Measurements from ENCODE around the gene PPP3R1. TPM values are rescaled to one million over a fixed set of nuclear protein-coding genes. Genes with fewer than 3 reads are reported as not detected.

The PPP3R1 gene
- total and polyA plus RNA-seq, 2 of the 4 experiments (the other 2 are of a cell fraction) = 9.1 to 17.3 TPM

GRCh38 chr2:68178432-68178831 is 73.9 kb downstream of the PPP3R1 start:
- Histone ChIP-seq H2AFZ (replicated peaks; ENCODE audit: low read length, poor library complexity) (no peak overlapping the region), H3K4me1 (ENCODE audit: control insufficient read depth, insufficient read depth, low read length) (peaks cover 6% of the 10 kb centered on the region), H3K18ac (ENCODE audit: low read depth, low read length) (peak overlapping the region; percentile 57; the same call in 1 of the 2 replicates), H3K4me3 (ENCODE audit: insufficient read depth, low read depth, low read length) (no peak overlapping the region), H3K27me3 (ENCODE audit: control insufficient read depth, insufficient read depth, low read length) (no peaks in the 10 kb centered on the region), H3K56ac (ENCODE audit: extremely low read depth, insufficient read depth, low read length) (no peak overlapping the region), H4K91ac (ENCODE audit: insufficient read depth, low read depth, low read length) (no peak overlapping the region), H4K5ac (ENCODE audit: low read depth, low read length) (peak overlapping the region; percentile 37), H2BK15ac (ENCODE audit: low read depth, low read length) (no peak overlapping the region), H3K4me2 (ENCODE audit: low read depth, low read length) (peak overlapping the region; percentile 16; the same call in 1 of the 2 replicates), H3K27ac (ENCODE audit: insufficient read depth, low read length) (peak overlapping the region; percentile 96; the same call in 1 of the 2 replicates), H3K23ac (ENCODE audit: low read depth, low read length) (0 out of 2 replicates have a peak overlapping the region, but pooled peaks have one; percentile 59), H2BK5ac (ENCODE audit: low read depth, low read length, poor library complexity, severe bottlenecking) (peak overlapping the region; percentile 37), H3K9ac (ENCODE audit: low read depth, low read length) (no peak overlapping the region), H3K14ac (replicated peaks; ENCODE audit: low read depth, low read length) (0 out of 2 replicates have a peak overlapping the region, but pooled peaks have one; percentile 22), H3K9me3 (ENCODE audit: control insufficient read depth, insufficient read depth, low read length) (no peaks in the 10 kb centered on the region), H4K20me1 (ENCODE audit: insufficient read depth, low read length) (peaks cover 3% of the 10 kb centered on the region; the same call in 1 of the 2 replicates), H2BK20ac (ENCODE audit: low read depth, low read length) (no peak overlapping the region), H3K79me1 (ENCODE audit: low read depth in 1 of 2, low read length in 2 of 2) (peaks cover 22 to 36% of the 10 kb centered on the region in 2 experiments), H3K36me3 (ENCODE audit: control insufficient read depth, insufficient read depth, low read length) (peaks cover 7% of the 10 kb centered on the region), H2BK120ac (ENCODE audit: low read depth, low read length) (no peak overlapping the region), H3K4ac (ENCODE audit: low read depth, low read length) (peak overlapping the region; percentile 41; the same call in 1 of the 2 replicates), H4K8ac (ENCODE audit: low read depth in 2 of 2, low read length in 2 of 2) (peak overlapping the region in 1 of 2 experiments; percentile 7; a peak in 1 of 4 replicates), H2AK9ac (replicated peaks; ENCODE audit: low read depth, low read length, poor library complexity) (no peak overlapping the region), H3K9me1 (ENCODE audit: insufficient read depth, low read length) (no peaks in the 10 kb centered on the region), H2AK5ac (ENCODE audit: low read depth, low read length) (no peak overlapping the region)
- ATAC-seq (ENCODE audit: low read depth) = peak; percentile 28; the same call in 1 of the 2 replicates
- no peak for DNase-seq
- ChIA-PET POLR2A (ENCODE audit: unreplicated experiment) (no interaction called here), CTCF (interaction anchor here (0.9 kb wide), 1 partner anchor 10 kb away, joined by 3 read pairs; no protein-coding TSS in a partner anchor)
- dilution Hi-C loops (cut with HindIII; ENCODE audit: low sequenced_read_pairs, unreplicated experiment) (no loop called here), intact Hi-C loops (cut with micrococcal nuclease) (loop anchor here (2.0 kb wide), 1 partner anchor 72 kb away; no protein-coding TSS in a partner anchor), in situ Hi-C loops (cut with MboI; ENCODE audit: low sequenced_read_pairs) (no loop called here)
- BruUV-seq (replicated peaks) = no TSS peak
- TF ChIP-seq MXI1 (IDR thresholded peaks at IDR 0.05; ENCODE audit: borderline replicate concordance, low read depth, low read length) (no peak), RFX5 (IDR thresholded peaks at IDR 0.05; ENCODE audit: low read depth, low read length) (no peak), BHLHE40 (IDR thresholded peaks at IDR 0.05; ENCODE audit: low read depth, low read length) (no peak), FOS (IDR thresholded peaks at IDR 0.05; ENCODE audit: low read depth, low read length) (no peak), MAFK (IDR thresholded peaks at IDR 0.05; ENCODE audit: low read depth, low read length) (no peak), SMC3 (IDR thresholded peaks at IDR 0.05; ENCODE audit: low read depth, low read length) (no peak), MAZ (IDR thresholded peaks at IDR 0.05; ENCODE audit: borderline replicate concordance, low read depth, low read length) (no peak)
- 100% methylated on average over 3 of the region's 3 CpGs; no CpG with 5 or more reads in 1 of the 2 experiments for WGBS, 2 experiments (ENCODE audit: extremely low coverage in 2 of 2, insufficient read length in 1 of 2)
